PC-3 (cell line): Measurements from ENCODE around the gene RAB6B. TPM values are rescaled to one million over a fixed set of nuclear protein-coding genes. Genes with fewer than 3 reads are reported as not detected.

ENCODE experiments used
- ATAC-seq: fragments of 200-7000 bp; cut with Tn5 transposase; 2 replicates; pipeline ENCODE4 v1.9.1; 2020; ENCODE audit warnings: mild to moderate bottlenecking, moderate library complexity
- BruUV-seq: library from RNA; stranded (reverse); fragments of 400-500 nt; replicated peaks from 2 replicates; lab custom pipeline; 2021; lab: Mats Ljungman, UMichigan
- CTCF ChIA-PET: fragments of 300-600 bp; sonication (Branson Sonifier 250); formaldehyde crosslinking; loops from one replicate; lab custom pipeline; 2022; ENCODE audit warnings: antibody characterized with exemption; lab: Charles Lee
- POLR2A ChIA-PET: fragments of 300-600 bp; sonication (Branson Sonifier 250); formaldehyde crosslinking; loops from one replicate; lab custom pipeline; 2022; ENCODE audit warnings: antibody characterized with exemption; ENCODE audit not compliant: unreplicated experiment; lab: Charles Lee
- DNase-seq: peaks from one replicate; pipeline ENCODE4 v3.0.0-alpha.2; 2015
- H2AFZ ChIP-seq: fragments of 300-600 bp; sonication (generic); 2 replicates; pipeline ENCODE4 v1.6.0; 2016; ENCODE audit warnings: antibody characterized with exemption, low read length
- H3F3A ChIP-seq: fragments of 300-600 bp; sonication (generic); one replicate; pipeline ENCODE4 v1.6.0; 2017; ENCODE audit warnings: antibody characterized with exemption, low read length, control low read depth, mild to moderate bottlenecking; ENCODE audit not compliant: unreplicated experiment
- H3K27ac ChIP-seq: fragments of 300-600 bp; sonication (generic); 2 replicates; pipeline ENCODE4 v1.5.1; 2016; ENCODE audit warnings: mild to moderate bottlenecking, low read length
- H3K27me3 ChIP-seq: fragments of 300-600 bp; sonication (generic); 2 replicates; pipeline ENCODE4 v1.6.1; 2016; ENCODE audit warnings: low read length, mixed read lengths
- H3K36me3 ChIP-seq: fragments of 300-600 bp; sonication (generic); 2 replicates; pipeline ENCODE4 v1.6.1; 2016; ENCODE audit warnings: low read depth, mixed run types, low read length, mixed read lengths
- H3K4me1 ChIP-seq: fragments of 300-600 bp; sonication (generic); 2 replicates; pipeline ENCODE4 v1.5.1; 2016; ENCODE audit warnings: low read length; ENCODE audit not compliant: insufficient read depth
- H3K4me2 ChIP-seq: fragments of 300-600 bp; sonication (generic); 2 replicates; pipeline ENCODE4 v1.6.0; 2016; ENCODE audit warnings: low read length
- H3K4me3 ChIP-seq: fragments of 300-600 bp; sonication (generic); 2 replicates; pipeline ENCODE4 v1.5.1; 2016; ENCODE audit warnings: mild to moderate bottlenecking, low read length, mixed read lengths
- H3K79me2 ChIP-seq: fragments of 300-600 bp; sonication (generic); 2 replicates; pipeline ENCODE4 v1.6.1; 2017; ENCODE audit warnings: low read length, mixed read lengths
- H3K9ac ChIP-seq: fragments of 300-600 bp; sonication (generic); 2 replicates; pipeline ENCODE4 v1.6.0; 2016; ENCODE audit warnings: mild to moderate bottlenecking, low read length
- H3K9me2 ChIP-seq: fragments of 300-600 bp; sonication (generic); replicated peaks from 2 replicates; pipeline ENCODE4 v1.6.1; 2016; ENCODE audit warnings: mixed run types, low read length, mixed read lengths
- H3K9me3 ChIP-seq: fragments of 300-600 bp; sonication (generic); 2 replicates; pipeline ENCODE4 v1.6.1; 2016; ENCODE audit warnings: low read length, mixed read lengths
- H4K20me1 ChIP-seq: fragments of 300-600 bp; sonication (generic); 2 replicates; pipeline ENCODE4 v1.6.1; 2016; ENCODE audit warnings: low read length, mixed read lengths
- EZH2 ChIP-seq: fragments of 300-600 bp; sonication (generic); IDR thresholded peaks from one replicate; pipeline ENCODE4 v1.6.1; 2017; ENCODE audit warnings: antibody characterized with exemption, mild to moderate bottlenecking, low read length; ENCODE audit not compliant: unreplicated experiment
- EZH2phosphoT487 ChIP-seq: fragments of 300-600 bp; sonication (generic); IDR thresholded peaks from 2 replicates; pipeline ENCODE4 v1.6.1; 2018; ENCODE audit warnings: mild to moderate bottlenecking, antibody characterized with exemption, low read length, borderline replicate concordance
- intact Hi-C: fragments of 100-400 bp; cut with micrococcal nuclease; formaldehyde crosslinking; loops from 2 replicates; pipeline ENCODE4 v1.9.0; 2023
- total RNA-seq: library from RNA; depleted of rRNA; stranded (reverse); fragments of >200 nt; gene quantifications from 2 replicates; pipeline ENCODE4 v1.2.3, GENCODE V29; 2014
- TF ChIP-seq, protein P1 (sequence below): fragments of 300-600 bp; sonication (generic); conservative IDR thresholded peaks from 2 replicates; pipeline ENCODE4 v1.5.1; 2017; ENCODE audit warnings: antibody characterized with exemption, low read depth, mild to moderate bottlenecking, low read length

The RAB6B gene
- total RNA-seq, 1 experiment from 2014 or later = 0.22 TPM

DNA sequence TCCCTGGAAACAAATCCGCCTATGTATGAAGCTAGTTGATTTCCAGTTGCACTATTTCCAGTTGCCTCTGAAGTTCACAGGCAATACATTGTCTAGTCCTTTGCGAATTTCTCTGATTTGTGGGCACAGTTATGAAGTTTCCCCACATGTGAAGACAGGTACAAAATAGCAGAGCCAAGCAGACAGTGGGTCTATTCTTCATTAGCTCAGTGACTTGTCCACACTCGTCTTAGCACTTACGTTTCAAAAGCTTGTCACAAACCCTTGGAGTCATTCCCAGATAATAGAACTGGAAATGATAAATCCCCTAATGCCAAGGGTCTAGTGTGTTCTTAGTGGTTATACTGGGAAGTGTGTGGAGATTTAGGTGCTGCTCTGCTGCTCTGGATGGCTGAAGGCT lies 75.6 kb downstream of the RAB6B start:
- H3K27me3 ChIP-seq = no peaks in the 10 kb centered on the region
- BruUV-seq = TSS peak; percentile 53
- H3K79me2 ChIP-seq = no peaks in the 10 kb centered on the region
- no peak overlapping the region for H3K4me2 ChIP-seq
- TF ChIP-seq, protein P1, sequence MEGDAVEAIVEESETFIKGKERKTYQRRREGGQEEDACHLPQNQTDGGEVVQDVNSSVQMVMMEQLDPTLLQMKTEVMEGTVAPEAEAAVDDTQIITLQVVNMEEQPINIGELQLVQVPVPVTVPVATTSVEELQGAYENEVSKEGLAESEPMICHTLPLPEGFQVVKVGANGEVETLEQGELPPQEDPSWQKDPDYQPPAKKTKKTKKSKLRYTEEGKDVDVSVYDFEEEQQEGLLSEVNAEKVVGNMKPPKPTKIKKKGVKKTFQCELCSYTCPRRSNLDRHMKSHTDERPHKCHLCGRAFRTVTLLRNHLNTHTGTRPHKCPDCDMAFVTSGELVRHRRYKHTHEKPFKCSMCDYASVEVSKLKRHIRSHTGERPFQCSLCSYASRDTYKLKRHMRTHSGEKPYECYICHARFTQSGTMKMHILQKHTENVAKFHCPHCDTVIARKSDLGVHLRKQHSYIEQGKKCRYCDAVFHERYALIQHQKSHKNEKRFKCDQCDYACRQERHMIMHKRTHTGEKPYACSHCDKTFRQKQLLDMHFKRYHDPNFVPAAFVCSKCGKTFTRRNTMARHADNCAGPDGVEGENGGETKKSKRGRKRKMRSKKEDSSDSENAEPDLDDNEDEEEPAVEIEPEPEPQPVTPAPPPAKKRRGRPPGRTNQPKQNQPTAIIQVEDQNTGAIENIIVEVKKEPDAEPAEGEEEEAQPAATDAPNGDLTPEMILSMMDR = no peak
- TF ChIP-seq EZH2phosphoT487 (no peak), EZH2 (no peak)
- ATAC-seq = no peak
- no peak overlapping the region for H3K27ac ChIP-seq
- no peak overlapping the region for H2AFZ ChIP-seq
- H3F3A ChIP-seq = no peaks in the 10 kb centered on the region
- no peaks in the 10 kb centered on the region for H3K9me2 ChIP-seq
- H4K20me1 ChIP-seq = no peaks in the 10 kb centered on the region
- CTCF ChIA-PET = interaction anchor here (0.7 kb wide), 1 partner anchor 538 kb away, joined by 3 read pairs; no protein-coding TSS in a partner anchor
- POLR2A ChIA-PET = no interaction called here
- no peak overlapping the region for H3K4me3 ChIP-seq
- peaks cover 7% of the 10 kb centered on the region for H3K4me1 ChIP-seq
- no peak for DNase-seq
- intact Hi-C loops = no loop called here
- no peak overlapping the region for H3K9ac ChIP-seq
- peaks cover 51% of the 10 kb centered on the region for H3K36me3 ChIP-seq
- H3K9me3 ChIP-seq = no peaks in the 10 kb centered on the region

DNA sequence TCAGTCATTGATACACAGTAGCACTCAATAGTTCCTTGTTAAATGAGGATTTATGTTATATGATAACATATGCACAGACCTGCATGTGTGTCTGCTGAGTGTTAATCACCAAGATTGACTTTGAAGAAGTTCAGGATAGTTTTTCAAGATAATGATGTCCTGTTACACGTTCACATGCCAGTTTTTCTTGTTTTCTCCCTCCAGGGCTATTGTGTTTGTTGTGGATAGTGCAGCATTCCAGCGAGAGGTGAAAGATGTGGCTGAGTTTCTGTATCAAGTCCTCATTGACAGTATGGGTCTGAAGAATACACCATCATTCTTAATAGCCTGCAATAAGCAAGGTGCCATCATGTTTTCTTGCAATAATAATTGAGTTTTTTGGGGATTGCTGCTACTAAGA lies 80.3 kb downstream of the RAB6B start:
- Histone ChIP-seq H3K27me3 (no peaks in the 10 kb centered on the region), H2AFZ (no peak overlapping the region), H3K79me2 (0 out of 2 replicates have a peak, but pooled peaks cover 5% of the 10 kb centered on the region), H3K27ac (no peak overlapping the region), H3K4me2 (no peak overlapping the region), H3K9me2 (no peaks in the 10 kb centered on the region), H3K4me1 (no peaks in the 10 kb centered on the region), H3K36me3 (peaks cover 32% of the 10 kb centered on the region), H3K4me3 (no peak overlapping the region), H3K9ac (no peak overlapping the region), H3K9me3 (no peaks in the 10 kb centered on the region), H4K20me1 (no peaks in the 10 kb centered on the region), H3F3A (no peaks in the 10 kb centered on the region)
- POLR2A ChIA-PET = no interaction called here
- ATAC-seq (no peak), DNase-seq (no peak)
- intact Hi-C loops = no loop called here
- CTCF ChIA-PET = no interaction called here
- TF ChIP-seq, protein P1 = no peak
- BruUV-seq = no TSS peak

DNA sequence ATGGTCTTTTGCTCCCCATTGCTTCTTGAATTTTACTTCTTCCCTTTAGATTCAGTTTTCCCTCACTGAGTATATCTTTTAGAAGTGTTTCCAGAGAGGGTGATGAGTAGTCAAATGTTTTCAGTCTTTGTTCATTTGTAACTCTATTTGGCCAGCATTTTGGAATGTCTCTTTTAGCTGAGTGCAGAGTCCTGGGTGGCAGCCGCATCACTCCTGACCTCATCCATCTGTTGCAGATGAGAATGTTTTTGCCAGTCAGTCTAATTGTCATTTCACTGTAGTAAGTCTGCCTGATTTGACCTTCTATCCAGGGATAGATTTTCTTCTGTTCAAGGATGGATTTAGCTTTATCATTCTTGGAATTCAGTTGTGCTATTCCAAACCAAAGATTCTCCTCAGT lies 82.8 kb downstream of the RAB6B start:
- Histone ChIP-seq H3K4me3 (no peak overlapping the region), H3K9ac (no peak overlapping the region), H3K27me3 (no peaks in the 10 kb centered on the region), H3F3A (no peaks in the 10 kb centered on the region), H3K4me2 (no peak overlapping the region), H3K36me3 (peaks cover 22% of the 10 kb centered on the region), H4K20me1 (no peaks in the 10 kb centered on the region), H3K79me2 (peaks cover 12% of the 10 kb centered on the region), H2AFZ (no peak overlapping the region), H3K9me3 (no peaks in the 10 kb centered on the region), H3K4me1 (no peaks in the 10 kb centered on the region), H3K27ac (no peak overlapping the region), H3K9me2 (no peaks in the 10 kb centered on the region)
- DNase-seq = no peak
- BruUV-seq = no TSS peak
- ChIA-PET POLR2A (no interaction called here), CTCF (no interaction called here)
- no peak for TF ChIP-seq EZH2
- no peak for TF ChIP-seq EZH2phosphoT487
- TF ChIP-seq, protein P1 = no peak
- no peak for ATAC-seq
- intact Hi-C loops = no loop called here
